Measurements from ENCODE around the gene SORCS2.

The SORCS2 gene

DNA sequence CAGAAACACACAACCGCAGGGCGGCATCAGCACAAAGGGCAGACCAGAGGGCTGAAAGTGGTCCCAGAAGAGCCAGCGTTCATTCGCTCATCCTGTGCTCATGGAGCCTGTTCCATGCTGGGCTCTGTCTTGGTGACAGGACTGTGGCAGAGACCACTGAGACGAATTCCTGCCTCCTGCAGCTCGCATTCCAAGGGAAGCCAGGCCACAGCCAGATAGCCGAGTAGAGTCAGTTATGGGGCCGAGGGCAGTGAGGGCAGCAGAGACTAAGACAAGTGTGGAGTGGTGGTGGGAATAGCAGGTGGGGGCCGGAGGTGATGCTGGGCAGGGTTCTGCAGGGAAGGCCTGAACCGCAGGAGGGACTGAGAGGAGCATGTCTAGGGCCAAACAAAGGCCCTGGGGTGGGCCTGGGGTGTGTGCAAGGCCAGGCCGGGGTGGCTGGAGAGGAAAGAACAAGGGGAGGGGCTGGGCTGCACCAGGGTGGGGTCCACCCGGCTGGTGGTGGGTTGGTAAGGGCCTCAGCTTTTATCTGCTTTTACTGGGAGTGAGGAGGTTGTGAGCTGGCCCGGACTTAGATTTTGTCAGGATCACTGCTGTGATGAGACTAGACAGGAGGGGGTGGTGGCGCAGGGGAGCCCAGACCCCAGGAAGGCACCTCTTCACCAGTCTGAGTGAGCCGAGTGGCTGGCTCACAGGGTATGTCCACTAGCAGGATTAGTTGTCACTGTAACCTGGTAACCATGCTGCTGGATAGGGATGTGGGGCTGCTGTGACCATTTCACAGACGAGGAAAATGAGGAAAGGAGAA, 236.1 kb downstream of the SORCS2 start:
- no peak for DNase-seq (ENCODE audit: low spot score)

DNA sequence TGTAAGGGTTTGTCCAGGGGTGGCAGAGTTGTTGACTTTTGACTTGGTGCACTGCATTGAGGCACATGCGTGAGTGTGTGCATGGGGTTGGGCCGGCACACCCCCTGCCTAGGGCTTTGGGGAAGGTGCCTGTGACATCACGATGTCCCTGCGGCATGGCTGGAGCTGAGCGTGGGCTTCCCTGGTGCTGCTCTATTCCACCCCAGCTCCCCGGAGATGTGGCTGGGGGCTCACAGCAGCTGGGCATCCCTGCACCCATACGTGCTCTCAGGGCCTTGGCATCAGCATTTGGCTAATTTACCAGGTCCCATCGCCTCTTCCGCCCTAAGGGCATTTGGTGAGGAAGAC, 236.7 kb downstream of the SORCS2 start:
- no peak for DNase-seq (ENCODE audit: low spot score)

DNA sequence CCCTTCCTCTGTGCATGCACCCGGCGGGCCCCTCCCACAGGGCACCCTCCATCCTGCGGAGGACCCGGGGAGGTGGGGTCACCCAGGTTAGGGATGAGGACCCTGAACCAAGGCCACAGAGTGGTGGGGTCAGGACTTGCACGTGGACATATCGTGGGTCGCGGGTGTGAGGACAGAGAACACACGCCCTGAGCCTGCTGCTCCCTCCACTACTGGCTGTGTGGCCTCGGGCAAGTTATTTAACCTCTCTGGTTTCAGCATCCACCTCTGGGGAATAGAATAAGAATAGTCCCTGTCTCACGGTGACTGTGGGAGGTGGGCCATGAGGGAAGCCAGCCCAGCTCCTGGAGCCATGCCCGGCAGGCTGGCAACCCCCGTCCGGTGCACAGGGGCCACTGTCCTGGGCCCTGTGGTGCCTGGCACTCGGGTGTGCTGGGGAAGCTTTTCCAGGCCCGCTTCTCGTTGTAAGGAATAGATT, 237.3 kb downstream of the SORCS2 start:
- no peak for DNase-seq (ENCODE audit: low spot score)

DNA sequence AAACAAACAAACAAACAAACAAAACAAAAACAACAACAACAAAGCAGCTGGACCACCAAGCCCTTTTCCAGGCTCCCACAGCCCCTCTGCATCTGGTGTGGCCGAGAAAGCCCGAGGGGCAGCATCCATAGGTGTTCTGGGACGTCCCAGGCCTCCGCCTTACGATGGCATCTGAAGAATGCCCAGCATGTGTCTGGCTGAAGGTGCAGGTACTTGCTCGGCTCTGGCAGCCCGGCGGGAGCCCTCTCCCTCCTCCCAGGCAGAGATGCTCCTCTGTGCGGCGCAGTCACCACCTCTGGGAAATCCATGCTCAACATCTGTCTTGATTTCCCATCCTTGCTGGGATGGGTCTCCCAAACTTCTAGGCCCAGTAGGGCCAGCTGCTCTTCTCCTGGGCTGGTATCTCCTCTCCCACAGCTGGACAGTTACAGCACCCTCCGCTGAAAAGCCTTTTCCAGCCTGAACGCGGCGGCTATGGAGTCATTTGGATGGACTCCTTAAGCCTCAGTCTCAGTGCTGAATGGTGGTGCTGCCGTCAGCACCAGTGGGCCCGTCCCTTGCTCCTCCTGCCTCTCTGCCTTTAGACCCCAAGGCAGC, 238.1 kb downstream of the SORCS2 start:
- peak; percentile 67 for DNase-seq (ENCODE audit: low spot score)

DNA sequence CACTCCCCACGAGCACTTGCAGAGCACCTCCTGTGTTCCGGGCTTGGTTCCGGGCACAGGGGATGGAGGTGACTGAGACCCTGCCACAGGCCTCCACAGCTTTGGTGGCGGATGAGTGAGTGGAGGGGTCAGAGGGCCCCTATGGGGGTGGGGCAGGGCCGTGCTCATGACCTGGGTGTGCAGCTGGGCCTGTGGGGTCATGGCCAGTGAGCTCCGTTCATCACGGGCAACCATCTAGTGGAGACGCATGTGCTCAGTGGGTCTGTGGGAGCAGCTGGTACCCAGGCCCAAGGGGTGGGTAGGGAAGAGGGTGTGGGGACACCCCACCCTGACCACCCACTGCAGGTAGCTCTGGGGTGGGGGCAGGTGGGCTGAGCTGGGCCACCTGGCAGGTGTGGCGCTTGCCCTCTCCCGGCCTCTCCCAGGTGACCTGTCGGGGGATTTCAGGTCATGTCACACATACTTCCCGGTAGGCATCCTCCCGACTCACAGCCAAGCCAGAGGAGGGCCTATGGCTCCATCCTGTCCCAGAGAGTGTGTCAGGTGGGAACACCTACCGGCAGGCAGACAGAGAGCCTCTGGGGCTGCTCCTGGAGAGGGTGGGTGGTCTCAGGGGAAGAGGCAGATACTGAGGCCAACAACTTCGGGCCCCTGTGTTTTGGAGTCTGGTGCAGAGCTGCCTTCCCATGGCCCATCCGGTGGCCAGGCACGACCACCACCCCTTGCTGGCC, 238.8 kb downstream of the SORCS2 start:
- DNase-seq (ENCODE audit: low spot score), result no peak

DNA sequence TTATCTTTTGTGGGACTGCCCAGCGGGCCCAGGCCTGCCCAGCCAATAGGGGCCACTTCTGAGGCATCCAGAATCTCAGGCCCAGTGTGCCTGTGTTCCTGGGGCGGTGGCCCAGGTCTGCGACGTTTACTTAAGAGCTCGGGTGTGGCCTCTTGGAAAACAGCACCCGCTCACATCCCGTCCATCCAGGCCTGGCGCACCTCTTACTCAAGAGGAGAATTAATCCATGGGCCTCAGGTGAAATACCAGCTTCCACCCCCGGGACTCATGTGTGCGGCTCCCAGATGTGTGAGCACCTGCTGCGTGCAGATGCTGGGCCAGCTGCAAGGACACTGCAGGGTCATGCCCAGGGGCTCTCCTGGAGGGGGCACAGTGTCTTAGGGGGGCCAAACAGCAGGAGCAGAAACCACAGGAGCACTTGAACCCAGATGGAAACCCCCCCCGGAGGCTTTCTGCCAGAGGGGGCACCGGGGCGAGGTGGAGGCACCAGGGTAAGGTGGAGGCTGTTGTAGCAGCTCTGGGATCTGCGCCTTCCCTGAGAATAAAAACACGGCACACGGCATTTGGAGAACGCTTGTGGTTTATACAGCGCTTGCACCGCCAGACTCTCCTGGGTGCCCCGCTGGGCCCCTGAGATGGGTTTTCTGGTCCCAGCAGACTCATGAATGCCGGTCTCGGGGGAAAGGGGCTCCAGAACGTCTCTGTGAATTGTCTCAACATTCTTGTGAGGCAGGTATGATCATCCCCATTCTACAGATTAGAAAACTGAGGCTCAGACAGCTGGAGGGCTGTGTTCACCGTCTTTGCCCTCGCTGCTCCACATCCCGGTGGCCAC, 239.6 kb downstream of the SORCS2 start:
- DNase-seq (ENCODE audit: low spot score), result no peak

DNA sequence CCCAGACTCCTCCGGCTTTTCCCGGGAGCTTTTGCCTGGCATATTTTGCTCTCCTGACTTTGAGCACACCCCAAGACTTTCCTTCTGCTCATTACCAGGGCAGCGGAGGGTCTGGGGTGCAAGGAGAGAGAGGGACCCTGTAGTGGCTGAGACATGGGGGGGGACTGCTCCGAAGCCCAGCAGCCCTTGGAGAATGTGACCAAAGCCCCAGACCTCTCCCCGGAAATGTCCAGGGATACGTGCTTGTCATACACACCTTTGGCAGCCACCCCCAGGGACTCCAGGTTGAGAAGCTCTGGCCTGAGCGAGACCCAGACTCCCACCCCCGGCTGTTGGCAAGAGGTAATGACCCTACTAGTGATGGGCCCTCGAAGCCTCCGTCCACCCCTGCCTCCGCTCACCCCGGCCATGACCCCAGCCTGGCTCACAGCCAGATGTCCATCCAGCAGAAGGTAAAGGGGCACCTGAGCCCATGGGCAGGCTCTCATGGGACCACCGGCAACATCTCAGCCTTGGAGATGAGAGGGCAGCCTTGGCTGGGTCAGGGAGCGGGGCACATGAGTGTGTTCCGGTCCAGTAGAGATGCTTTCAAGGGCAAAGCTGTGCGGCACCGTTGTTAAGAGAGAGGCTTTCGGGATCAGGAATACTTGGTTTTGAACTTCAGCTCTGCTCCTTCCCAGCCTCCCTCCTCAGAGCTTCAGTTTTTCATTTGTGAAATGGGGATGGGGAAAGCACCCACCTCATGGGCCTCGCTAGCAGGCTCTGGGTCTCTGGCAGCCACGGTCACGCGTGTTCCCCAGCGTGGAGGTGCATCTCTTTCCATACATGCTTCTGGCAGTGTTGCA, 240.4 kb downstream of the SORCS2 start:
- no peak for DNase-seq (ENCODE audit: low spot score)

DNA sequence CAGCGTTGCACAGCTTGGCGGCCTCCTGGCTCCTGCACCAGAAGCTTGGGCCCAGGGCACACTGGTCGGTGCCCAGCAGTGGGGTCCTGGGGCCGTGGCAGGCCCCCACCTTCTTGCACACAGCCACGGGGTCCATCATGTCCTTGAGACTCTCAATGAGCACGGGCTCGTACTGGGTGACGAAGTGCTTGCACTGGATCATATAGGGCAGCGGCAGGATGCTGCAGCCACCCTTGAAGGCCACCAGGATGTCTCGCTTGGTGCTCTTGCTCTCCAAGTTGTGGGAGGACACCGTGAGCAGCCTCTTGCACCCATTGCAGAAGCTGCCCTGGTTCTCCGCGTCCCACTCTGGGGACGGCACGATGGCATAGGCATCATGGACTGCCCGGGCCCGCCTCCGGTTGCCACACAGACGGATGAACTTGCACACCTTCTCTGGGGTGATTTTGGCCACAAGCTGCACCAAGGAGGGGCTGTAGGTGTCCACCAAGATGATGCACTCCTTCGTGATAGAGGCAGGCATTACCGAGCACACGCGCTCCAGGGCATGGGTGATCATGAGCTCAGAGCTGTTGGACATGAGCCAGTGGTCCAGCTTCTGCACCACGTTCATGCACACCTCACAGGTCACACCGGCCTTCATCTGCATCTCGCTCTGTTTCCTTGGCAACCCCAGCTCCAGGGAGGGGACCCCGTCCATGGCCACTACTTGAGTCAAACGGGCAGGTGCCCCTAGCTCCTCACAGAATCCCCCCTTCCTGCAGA, 241.2 kb downstream of the SORCS2 start:
- DNase-seq (ENCODE audit: low spot score), result no peak

DNA sequence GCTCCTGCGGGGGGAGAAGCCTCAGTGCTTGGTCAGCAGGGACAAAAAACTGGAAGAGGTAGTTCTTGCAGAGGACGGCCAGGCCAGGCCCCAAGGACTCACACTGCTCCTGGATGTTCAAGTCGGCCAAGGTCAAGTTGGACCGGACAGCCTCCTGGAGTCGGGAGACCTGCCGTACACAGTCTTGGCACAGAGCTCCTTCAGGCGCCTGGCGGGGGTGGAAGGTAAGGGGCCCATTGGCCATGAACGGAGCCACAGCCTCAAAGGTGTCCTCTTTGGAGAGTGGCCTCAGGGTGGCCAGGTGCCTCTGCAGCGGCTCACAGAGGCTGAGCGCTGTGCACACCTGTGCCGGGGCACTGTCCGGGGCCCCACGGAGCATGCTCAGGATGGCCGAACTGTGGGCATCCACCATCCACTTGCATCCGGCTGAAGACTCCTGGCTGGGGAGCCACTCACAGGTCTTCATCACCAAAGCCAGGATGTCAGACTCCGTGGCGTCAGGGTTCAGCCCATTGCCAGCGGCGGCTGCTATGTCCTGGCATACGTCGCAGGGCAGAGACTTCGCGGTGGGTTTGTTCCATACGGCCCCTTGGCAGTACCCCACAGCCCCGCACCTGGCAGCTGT, 241.9 kb downstream of the SORCS2 start:
- DNase-seq (ENCODE audit: low spot score), result no peak

DNA sequence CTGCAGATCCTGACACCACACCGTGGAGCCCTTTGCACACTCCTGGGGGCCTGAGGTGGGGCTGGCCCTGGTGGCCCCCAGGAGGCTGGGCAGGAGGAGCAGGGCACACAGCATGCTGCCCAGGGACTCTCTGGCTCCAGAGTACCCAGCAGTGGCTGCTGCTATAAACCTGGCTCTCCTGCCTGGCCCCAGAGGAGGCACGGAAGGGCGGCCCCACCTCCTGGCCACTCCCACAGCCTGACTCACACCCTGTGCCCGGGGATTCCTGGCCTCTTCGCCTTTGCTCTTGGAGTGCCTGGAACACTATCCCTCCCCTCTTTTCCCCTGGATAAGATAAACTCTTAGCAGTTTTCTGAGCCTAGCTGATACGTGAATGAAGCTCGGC, 242.4 kb downstream of the SORCS2 start, which contains the start of gene PSAPL1:
TSS of gene PSAPL1 (minus strand) at position 165 of the 385 bp plus-strand sequence. CDS start at position 114, 51 bp downstream.
- peak; percentile 91 for DNase-seq (ENCODE audit: low spot score)

DNA sequence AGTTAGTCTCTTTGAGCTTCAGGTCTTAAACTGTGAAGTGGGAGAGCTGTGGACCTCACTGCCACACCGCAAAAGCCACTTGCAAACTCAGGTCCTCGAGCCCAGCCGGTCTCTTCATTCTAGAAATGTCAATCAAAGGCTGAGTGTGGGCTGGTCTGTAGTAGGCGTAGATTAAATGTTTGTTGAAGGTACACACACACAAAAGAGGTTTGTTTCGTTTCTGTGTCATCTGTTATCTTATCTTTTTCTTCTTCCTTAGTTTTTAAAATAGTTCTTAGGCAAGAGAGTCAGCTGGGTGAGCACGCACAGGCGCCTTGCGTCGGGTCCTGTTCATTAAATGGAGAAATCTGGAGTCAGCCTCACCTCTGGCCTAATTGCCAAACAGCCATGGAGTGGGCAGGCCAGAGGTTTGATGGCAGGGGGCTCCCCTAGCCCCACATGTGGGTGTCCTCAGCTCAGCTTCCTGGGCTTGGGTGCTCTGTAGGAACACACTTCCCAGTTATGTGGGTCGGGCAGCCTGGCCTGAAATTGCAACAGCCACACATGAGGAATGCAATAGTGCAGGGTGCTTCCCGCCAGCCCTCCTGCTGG, 243.2 kb downstream of the SORCS2 start:
- DNase-seq (ENCODE audit: low spot score), result no peak

DNA sequence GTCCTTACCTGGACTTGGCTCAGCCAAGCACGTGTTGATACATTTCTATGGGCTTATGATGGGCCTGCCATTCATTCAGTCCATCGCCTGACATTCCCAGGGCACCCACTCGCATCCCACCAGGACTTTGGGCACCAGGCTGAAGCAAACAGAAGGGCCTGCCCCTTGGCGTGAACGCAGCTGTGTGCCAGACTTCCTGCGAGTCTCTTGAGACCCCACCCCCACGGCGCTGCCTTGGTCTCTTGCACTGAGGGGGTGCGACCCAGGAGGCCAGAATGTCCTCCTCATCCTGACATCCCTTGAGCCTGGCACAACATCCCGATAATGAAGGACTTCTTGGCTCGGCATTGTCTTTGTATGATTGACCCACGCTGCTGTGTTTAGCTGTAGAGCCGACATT, 243.9 kb downstream of the SORCS2 start:
- DNase-seq (ENCODE audit: low spot score), result no peak

DNA sequence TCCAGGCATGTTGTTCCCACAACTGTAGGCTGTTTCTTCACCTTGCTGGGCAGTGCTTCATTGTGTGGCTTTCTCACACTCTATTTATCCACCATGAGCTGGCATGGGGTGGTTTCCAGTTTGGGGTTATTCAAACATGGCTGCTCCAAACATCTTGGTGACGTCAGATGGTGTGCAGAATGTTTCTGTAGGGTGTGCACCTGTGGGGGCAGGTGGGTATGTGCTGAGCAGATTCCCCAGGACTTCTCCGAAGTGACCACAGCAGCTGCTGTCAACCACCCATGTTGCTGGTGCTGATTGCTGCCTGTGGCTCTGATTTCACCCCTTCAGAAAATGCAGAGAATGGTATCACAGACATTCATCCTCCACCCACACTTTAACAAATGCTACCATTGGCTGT, 247.4 kb downstream of the SORCS2 start:
- DNase-seq (ENCODE audit: low spot score), result no peak

DNA sequence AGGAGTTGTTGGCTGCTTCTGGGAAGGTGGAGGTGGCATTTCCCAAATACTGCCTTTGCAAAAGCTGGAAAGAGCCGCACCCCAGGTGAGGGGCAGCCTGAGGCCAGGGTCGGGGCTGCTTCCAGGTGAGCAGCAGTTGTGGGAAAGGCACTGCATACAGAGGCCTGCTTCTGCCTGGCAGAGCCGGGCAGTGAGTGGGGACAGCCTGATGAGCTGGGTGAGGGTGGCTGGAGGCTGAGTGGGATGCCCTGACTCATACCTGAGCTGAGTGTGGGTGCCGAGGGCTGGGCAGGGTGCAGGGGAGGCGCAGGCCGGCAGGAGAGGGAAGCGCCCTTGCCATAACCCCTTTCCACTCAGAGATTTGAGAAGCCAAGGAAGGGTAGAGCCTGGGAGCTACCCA, 248.9 kb downstream of the SORCS2 start:
- no peak for DNase-seq (ENCODE audit: low spot score)

DNA sequence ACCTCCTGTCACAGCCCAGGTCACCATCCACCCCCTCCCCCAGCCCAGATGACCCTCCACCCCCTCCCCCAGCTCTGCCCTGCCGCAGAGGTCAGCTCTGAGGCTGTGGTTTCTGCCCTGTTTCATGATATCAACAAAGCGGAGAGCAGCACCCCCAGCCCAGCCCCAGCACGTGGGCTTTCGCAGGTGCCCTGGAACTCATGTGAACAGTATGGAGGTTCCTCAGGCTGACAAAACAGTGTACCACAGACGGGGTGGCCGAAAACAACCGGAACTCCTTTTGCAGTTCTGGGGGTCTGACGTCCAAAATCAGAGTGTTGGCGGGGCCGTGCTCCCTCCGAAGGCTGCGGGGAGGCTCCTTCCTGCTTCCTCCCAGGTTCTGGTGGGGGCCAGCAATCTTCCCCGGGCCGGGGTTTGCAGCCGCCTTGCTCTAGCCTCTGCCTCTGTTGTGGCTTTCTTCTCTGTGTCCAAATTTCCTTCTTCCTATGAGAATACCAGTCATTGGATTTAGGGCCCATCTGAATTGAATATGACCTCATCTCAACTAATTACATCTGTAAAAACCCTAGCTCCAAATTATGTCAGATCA, 250.3 kb downstream of the SORCS2 start:
- DNase-seq (ENCODE audit: low spot score), result no peak

DNA sequence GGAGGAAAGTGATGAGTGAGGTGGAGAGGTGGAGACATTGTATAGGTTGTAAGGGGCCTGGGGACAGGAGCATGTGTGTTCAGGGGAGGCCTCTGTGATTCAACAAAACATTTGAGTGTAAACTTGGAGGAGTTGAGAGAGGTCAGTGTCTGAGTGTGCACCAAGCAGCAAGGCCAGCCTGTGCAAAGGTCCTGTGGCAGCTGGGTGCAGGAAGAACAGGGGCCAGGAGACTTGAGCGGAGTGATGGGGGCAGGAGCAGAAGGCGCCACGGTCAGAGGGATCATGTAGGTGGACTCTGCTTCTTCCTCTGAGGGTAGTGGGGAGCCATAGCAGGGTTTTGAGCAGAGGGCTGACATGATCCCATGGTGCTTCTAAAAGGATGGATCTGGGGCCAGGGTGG, 252.0 kb downstream of the SORCS2 start:
- no peak for DNase-seq (ENCODE audit: low spot score)

DNA sequence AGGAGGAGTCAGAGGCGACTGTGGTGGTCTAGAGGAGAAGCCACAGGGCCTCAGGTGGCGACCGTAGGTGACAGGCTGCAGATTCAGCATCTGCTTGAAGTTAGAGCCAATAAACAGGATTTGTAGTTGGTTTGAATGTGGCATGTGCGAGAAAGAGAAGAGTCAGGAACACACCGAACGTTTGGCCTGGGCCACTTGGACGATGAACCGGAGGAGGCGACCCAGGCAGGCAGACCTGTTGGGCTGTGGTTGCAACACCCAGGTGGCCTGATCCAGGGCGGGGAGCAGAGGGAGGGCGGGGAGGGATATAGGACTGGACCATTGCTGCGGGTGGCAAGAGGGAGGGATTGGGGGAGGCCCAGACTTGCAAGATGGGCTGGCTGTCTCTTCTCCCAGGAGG, 252.4 kb downstream of the SORCS2 start:
- no peak for DNase-seq (ENCODE audit: low spot score)

DNA sequence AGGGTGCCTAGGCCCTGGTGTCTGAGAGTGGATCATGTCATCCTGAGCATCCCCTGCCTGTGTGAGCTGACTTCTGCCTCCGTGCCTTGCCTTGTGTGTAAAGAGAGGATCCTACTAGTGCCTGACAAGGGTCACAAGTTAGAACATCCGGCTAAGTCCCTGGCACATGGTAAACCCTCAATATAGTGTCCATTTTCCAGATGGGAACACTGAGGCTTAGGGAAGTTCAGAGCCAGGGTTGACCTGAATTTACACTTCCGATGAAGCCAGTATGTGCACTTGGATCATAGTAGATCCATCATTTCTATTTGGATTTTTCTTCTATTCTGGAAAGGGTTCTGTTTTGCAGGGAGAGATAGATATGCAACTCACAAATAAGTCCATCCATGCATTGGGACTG, 254.9 kb downstream of the SORCS2 start:
- no peak for DNase-seq (ENCODE audit: low spot score)

DNA sequence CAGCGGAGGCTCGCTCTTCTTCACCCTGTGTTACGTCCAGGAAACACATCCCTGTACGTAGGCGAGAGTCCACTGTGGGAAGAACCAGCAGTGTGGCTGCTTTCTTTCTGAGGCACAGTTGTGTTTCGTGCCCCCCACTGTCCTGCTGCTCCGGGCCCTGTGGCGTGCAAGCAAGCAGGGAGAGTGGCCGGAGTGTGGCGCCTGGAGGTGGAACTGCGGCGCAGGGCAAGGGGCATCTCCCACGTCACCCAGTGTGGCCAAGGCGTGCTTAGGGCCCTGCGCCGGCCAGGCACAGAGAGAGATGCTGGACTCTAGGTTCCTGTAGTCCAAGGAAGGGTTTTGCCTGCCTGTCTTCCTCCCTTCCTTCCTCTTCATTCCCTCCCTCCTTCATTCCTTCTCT, 255.7 kb downstream of the SORCS2 start:
- DNase-seq (ENCODE audit: low spot score), result no peak
